ENCODE measurements around the gene F13B.
"Not testable (repeated sequence)": the region's sequence is repeated elsewhere in the genome, so short reads cannot be mapped to it uniquely, and the experiment has no call there.

F13B gene

DNA sequence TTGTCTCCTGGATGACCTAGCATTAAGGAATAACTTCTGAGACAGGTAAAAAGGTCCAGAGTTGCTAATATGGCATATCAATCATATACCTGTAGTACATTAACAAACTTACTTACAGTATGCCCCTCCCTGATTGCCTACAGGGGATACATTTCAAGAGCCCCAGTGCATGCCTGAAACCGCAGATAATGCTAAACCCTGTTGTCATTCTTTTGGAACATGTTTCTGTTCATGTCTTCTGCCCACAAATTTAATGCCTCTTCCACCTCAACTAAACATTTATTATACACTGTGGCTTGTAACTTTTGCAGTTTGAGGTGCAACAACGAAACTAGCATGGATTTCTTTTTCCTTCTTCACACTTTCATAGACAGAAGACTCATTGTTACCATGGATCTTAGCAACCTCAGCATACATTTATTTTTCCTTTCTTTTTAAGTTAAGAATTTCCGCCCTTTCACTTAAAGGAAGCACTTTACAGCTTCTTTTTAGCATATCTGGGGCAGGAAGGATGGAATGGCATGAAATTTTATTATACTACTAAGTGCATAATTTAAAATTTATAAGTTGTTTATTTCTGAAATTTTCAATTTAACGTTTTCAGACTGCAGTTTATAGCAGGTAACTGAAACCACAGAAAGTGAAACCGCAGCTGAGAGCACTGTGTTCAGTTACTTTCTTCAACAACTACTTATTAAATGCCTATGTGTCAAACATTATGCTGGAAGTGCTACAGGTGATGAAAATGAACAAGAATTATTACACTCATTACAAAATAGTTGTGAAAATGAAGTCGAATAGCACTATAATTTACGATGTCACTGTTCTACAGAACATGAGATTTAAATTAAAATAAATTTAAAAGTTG lies 25.3 kb downstream of the F13B start:
- DNase-seq: no peak

DNA sequence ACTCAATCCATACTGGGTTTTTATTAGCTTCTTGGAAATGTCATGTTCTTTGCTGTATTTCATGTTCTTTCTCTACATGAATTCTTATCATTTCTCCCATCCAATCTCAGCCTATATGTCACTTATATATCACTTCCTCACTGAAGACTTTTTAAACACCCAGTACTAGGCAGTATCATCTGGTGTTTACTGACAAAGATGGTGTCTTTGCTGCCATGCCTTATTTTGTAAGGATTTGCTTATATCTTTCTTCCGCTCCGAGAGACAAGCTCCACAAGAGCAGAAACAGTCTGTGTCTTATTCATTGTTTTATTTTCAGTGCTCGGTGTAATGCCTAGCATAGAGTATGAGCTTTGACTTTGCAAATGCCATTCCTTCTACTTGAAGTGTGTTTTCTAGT lies 30.2 kb downstream of the F13B start:
- DNase-seq: no peak

DNA sequence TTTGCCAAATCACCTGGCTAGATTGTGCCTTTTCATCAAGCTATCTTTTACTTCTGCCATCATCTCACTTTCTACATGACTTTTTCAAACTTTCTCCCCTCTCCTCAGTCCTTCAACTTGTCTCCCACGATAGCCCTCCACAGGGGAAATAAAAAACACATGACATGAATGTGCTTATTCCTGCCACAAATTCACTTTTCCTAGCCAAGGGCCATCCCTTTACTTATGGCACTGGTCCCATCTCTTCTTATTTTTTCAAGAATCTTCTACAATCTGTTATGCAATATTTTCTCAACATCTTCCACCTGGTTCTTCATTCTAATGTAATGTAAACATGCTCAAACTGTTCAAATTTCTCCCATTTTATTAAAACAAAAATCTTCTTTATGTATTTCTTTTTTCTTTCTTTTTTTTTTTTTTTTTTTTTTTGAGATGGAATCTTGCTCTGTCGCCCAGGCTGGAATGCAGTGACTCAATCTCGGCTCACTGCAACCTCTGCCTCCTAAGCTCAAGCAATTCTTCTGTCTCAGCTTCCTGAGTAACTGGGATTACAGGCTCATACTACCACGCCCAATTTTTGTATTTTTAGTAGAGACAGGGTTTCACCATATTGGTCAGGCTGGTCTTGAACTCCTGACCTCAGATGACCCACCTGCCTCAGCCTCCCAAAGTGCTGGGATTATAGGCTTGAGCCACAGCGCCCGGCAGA lies 32.3 kb downstream of the F13B start:
- not testable (repeated sequence) for DNase-seq

DNA sequence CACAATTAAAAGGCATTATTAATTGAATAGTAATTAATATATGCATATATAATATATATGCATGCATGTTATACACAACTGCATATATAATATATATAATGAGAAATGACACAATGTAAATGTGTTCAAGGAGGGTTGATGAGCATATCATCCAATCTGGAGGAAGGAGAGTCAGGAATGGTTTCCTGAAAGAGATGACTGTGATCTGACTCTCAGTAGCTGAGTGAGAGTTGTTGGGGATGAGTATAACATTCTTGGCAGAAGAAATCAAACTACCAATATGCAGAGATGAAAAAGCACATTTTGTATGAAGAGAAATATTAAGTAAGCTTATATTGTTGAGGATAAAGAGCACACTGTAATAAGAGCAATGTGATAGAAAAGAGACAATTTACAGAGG lies 37.3 kb downstream of the F13B start:
- no peak for DNase-seq

DNA sequence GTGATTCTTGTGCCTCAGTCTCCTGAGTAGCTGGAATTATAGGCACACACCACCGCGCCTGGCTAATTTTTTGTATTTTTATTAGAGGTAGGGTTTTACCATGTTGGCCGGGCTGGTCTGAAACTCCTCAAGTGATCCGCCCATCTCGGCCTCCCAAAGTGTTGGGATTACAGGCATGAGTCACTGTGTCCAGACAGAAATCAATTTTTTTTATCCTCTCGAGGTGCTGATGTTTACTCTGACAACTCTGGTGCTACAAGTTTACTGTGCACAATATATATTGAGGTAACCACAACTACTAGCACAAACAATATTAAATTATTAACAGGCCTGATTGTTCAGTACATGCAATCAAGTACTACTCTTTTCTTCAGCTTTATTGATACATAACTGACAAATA lies 39.7 kb downstream of the F13B start:
- no peak for DNase-seq

- DNase-seq: no peak
Observed at GRCh38 chr1:197024460-197024859, 42.6 kb downstream of the F13B start.

GRCh38 chr1:197021716-197022115 lies 45.3 kb downstream of the F13B start:
- no peak for DNase-seq

- no peak for DNase-seq
Observed at GRCh38 chr1:197017558-197018146, 49.4 kb downstream of the F13B start.

GRCh38 chr1:197016751-197017150 lies 50.3 kb downstream of the F13B start:
- DNase-seq: no peak

- no peak for DNase-seq
Observed at GRCh38 chr1:197013234-197013633, 53.8 kb downstream of the F13B start.

GRCh38 chr1:197011614-197012013 lies 55.4 kb downstream of the F13B start:
- no peak for DNase-seq

GRCh38 chr1:197008861-197009260 lies 58.2 kb downstream of the F13B start:
- DNase-seq: no peak

- no peak for DNase-seq
Observed at GRCh38 chr1:197003132-197003531, 63.9 kb downstream of the F13B start.

DNA sequence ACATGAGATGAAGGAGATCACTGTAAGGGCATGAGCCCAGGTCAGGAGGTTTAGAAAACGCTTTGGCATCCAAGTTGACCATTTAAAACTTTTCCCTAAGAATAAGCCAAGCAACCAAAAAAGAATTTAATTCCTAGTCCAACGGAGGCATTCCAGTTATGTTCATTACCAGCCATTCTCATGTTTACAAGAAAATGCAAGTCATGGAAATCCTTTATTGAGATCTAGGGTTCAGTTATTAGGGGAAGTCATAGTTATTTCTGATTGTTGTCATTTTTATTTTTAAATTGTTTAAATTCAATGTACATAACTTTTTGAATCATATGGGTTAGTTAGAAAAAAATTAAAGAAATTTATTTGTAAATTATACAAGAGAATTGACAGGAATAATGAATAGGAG lies 65.2 kb downstream of the F13B start:
- no peak for DNase-seq

DNA sequence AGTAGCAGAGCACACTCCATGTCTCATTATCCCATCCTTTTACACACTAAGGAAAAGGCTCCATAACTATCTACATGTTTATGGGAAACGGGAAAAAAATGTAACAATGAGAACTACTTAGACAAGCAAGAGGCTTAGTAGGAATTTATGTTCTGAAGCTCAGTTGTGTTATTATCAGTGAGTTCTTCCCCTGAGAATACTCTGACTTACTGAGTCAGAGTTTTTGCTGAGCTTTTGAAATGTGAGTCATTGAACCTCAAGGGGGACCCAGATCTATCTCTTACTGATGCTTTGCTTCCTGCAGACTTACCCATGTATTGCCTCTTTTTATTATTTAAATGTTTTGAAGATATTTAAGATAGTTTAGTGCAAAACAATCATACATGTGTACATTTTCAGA lies 69.6 kb downstream of the F13B start:
- no peak for DNase-seq

- DNase-seq: no peak
Observed at GRCh38 chr1:196993916-196994315, 73.1 kb downstream of the F13B start.

DNA sequence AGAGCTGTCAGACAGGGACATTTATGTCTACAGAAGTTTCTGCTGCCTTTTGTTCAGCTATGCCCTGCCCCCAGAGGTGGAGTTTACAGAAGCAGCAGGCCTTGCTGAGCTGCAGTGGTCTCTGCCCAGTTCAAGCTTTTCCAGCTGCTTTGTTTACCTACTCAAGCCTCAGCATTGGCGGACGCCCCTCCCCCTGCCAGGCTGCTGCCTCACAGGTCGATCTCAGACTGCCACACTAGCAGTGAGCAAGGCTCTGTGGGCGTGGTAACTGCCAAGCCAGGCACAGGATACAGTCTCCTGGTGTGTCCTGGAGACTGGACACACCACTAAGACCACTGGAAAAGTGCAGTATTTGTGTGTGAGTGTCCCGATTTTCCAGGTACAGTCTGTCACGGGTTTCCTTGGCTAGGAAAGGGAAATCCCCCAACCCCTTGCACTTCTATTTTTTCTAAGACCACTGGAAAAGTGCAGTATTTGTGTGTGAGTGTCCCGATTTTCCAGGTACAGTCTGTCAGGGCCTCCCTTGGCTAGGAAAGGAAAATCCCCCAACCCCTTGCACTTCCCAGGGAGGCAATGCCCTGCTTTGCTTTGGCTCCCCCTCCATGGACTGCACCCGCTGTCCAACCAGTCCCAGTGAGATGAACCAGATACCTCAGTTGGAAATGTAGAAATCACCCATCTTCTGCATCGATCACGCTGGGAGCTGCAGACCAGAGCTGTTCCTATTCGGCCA lies 75.0 kb downstream of the F13B start:
- DNase-seq: not testable (repeated sequence)
